Sigmoid colon (tissue), 7 donors: ENCODE data around the gene TSPEAR. TPM values are rescaled to one million over a fixed set of nuclear protein-coding genes. Genes with fewer than 3 reads are reported as not detected.

ENCODE experiments used
- DNase-seq: peaks from one replicate; pipeline ENCODE4 v3.0.0-alpha.2; 2019
- H3K27ac ChIP-seq, 4 donors: fragments of 200-600 bp; sonication (generic); one replicate each; pipeline ENCODE4 v1.5.1; 2016 to 2019; ENCODE audit warnings: mild to moderate bottlenecking in 1 of 4
- H3K27me3 ChIP-seq, 3 donors: fragments of 200-600 bp; sonication (generic); one replicate each; pipeline ENCODE4 v1.5.1; 2019; ENCODE audit warnings: mild to moderate bottlenecking in 1 of 3
- H3K36me3 ChIP-seq, 4 donors: fragments of 200-600 bp; sonication (generic); one replicate each; pipeline ENCODE4 v1.5.1; 2016 to 2019
- H3K4me1 ChIP-seq, 4 donors: fragments of 200-600 bp; sonication (generic); one replicate each; pipeline ENCODE4 v1.5.1; 2017 to 2019
- H3K4me3 ChIP-seq, 4 donors: fragments of 200-600 bp; sonication (generic); one replicate each; pipeline ENCODE4 v1.5.1; 2017 to 2019; ENCODE audit warnings: mild to moderate bottlenecking in 2 of 4, moderate library complexity in 1 of 4
- H3K9me3 ChIP-seq, 4 donors: fragments of 200-600 bp in 3 of 4; sonication (generic) in 3 of 4; one replicate each; pipeline versions ENCODE4 v1.5.1 to v1.6.1; 2013 to 2019
- CTCF ChIP-seq, 4 experiments: fragments of 450-650 bp in 3 of 4; fragments of 200-600 bp in 1 of 4; IDR thresholded peaks; one replicate each; pipeline ENCODE4 v1.5.1; 2016 to 2019; ENCODE audit warnings: antibody characterized with exemption in 4 of 4, mild to moderate bottlenecking in 3 of 4, moderate library complexity in 2 of 4
- EP300 ChIP-seq, 4 donors: sonication (generic); formaldehyde crosslinking; IDR thresholded peaks; one replicate each; pipeline ENCODE4 v1.6.1; 2017; ENCODE audit warnings: antibody characterized with exemption in 4 of 4
- POLR2A ChIP-seq, 2 donors: fragments of 450-650 bp; IDR thresholded peaks; one replicate each; pipeline ENCODE4 v1.6.1; 2016; ENCODE audit warnings: antibody characterized with exemption in 2 of 2, mild to moderate bottlenecking in 2 of 2, moderate library complexity in 2 of 2
- POLR2AphosphoS5 ChIP-seq, 4 donors: sonication (generic); formaldehyde crosslinking; IDR thresholded peaks; one replicate each; pipeline ENCODE4 v1.6.1; 2017; ENCODE audit warnings: antibody characterized with exemption in 4 of 4
- WGBS, 2 donors: extraction: QIAGEN DNeasy Blood & Tissue Kit; methylation state at CpG; one replicate each; pipeline ENCODE4 v1.1.7; 2013; 5-methylcytosine and 5-hydroxymethylcytosine counted together
- intact Hi-C: fragments of 100-400 bp; cut with DNase I; formaldehyde crosslinking; loops from one replicate; pipeline ENCODE4 v1.15.1; 2023
- polyA plus RNA-seq, 3 donors: library from polyadenylated mRNA; stranded (reverse); fragments of 200-250 nt; gene quantifications; one replicate each; pipeline ENCODE4 v1.2.3, GENCODE V29; 2013
- total RNA-seq, 4 donors: library from RNA; depleted of rRNA; stranded (reverse); fragments of >200 nt; gene quantifications; one replicate each; pipeline ENCODE4 v1.1.0, GENCODE V29; 2016
- donor health status: healthy with polysubstance abuse.
- donor health status: Bipolar disorder and iron deficiency.
- donor health status: healthy.

Gene TSPEAR
- total and polyA plus RNA-seq, 7 donors, result under 0.01 to 0.20 TPM; not detected in 5

GRCh38 chr21:44579056-44579832 lies 132.1 kb downstream of the TSPEAR start:
- H3K9me3 ChIP-seq, result peaks cover 0 to 10% (median 4%) of the 10 kb centered on the region in 4 donors
- DNase-seq, result no peak

GRCh38 chr21:44578371-44579055 lies 132.9 kb downstream of the TSPEAR start:
- no peak overlapping the region for H3K4me3 ChIP-seq
- TF ChIP-seq POLR2AphosphoS5 (IDR thresholded peaks at IDR 0.05) (no peak), EP300 (IDR thresholded peaks at IDR 0.05) (no peak), CTCF (IDR thresholded peaks at IDR 0.05) (no peak), POLR2A (IDR thresholded peaks at IDR 0.05) (no peak)
- H3K27me3 ChIP-seq, result peaks cover 0 to 6% (median 2%) of the 10 kb centered on the region in 3 donors
- no peaks in the 10 kb centered on the region for H3K36me3 ChIP-seq
- no peaks in the 10 kb centered on the region for H3K4me1 ChIP-seq
- intact Hi-C loops, result no loop called here
- 95% methylated on average over 17 of the region's 17 CpGs for WGBS, 2 donors
- peaks cover 0 to 10% (median 4%) of the 10 kb centered on the region in 4 donors for H3K9me3 ChIP-seq
- no peak for DNase-seq
- no peak overlapping the region for H3K27ac ChIP-seq

More at GRCh38 chr21:44579056-44579832, 132.1 kb downstream of the TSPEAR start:
- TF ChIP-seq EP300 (IDR thresholded peaks at IDR 0.05) (no peak), CTCF (IDR thresholded peaks at IDR 0.05) (no peak), POLR2A (IDR thresholded peaks at IDR 0.05) (no peak), POLR2AphosphoS5 (IDR thresholded peaks at IDR 0.05) (no peak)
- no peaks in the 10 kb centered on the region for H3K4me1 ChIP-seq
- no peak overlapping the region for H3K27ac ChIP-seq
- no peak overlapping the region for H3K4me3 ChIP-seq
- H3K36me3 ChIP-seq, result no peaks in the 10 kb centered on the region
- peaks cover 0 to 7% (median 6%) of the 10 kb centered on the region in 3 donors for H3K27me3 ChIP-seq
- intact Hi-C loops, result no loop called here
- 74 to 79% methylated on average over 22 of the region's 22 CpGs for WGBS, 2 donors

- WGBS, 2 donors, result 50 to 82% methylated on average over 10 of the region's 10 CpGs
- Histone ChIP-seq H3K4me1 (no peaks in the 10 kb centered on the region), H3K9me3 (peaks cover 0 to 9% (median 2%) of the 10 kb centered on the region in 4 donors), H3K36me3 (no peaks in the 10 kb centered on the region), H3K4me3 (no peak overlapping the region), H3K27ac (no peak overlapping the region), H3K27me3 (peaks cover 0 to 14% (median 0%) of the 10 kb centered on the region in 3 donors)
- DNase-seq, result no peak
- intact Hi-C loops, result no loop called here
- TF ChIP-seq POLR2AphosphoS5 (IDR thresholded peaks at IDR 0.05) (no peak), POLR2A (IDR thresholded peaks at IDR 0.05) (no peak), CTCF (IDR thresholded peaks at IDR 0.05) (no peak), EP300 (IDR thresholded peaks at IDR 0.05) (no peak)
Measured at GRCh38 chr21:44576025-44576420, 135.3 kb downstream of the TSPEAR start.

GRCh38 chr21:44575307-44576024 lies 135.9 kb downstream of the TSPEAR start:
- Histone ChIP-seq H3K9me3 (peaks cover 0 to 6% (median 2%) of the 10 kb centered on the region in 4 donors), H3K4me3 (no peak overlapping the region), H3K27me3 (peaks cover 0 to 14% (median 0%) of the 10 kb centered on the region in 3 donors), H3K36me3 (no peaks in the 10 kb centered on the region), H3K27ac (no peak overlapping the region), H3K4me1 (no peaks in the 10 kb centered on the region)
- intact Hi-C loops, result no loop called here
- no peak for DNase-seq
- TF ChIP-seq CTCF (IDR thresholded peaks at IDR 0.05), result no peak
- TF ChIP-seq EP300 (IDR thresholded peaks at IDR 0.05), result no peak
- no peak for TF ChIP-seq POLR2AphosphoS5 (IDR thresholded peaks at IDR 0.05)
- TF ChIP-seq POLR2A (IDR thresholded peaks at IDR 0.05), result no peak
- WGBS, 2 donors, result 86 to 89% methylated on average over 20 of the region's 20 CpGs
